ENCODE measurements around the gene IQGAP1. TPM values are rescaled to one million over a fixed set of nuclear protein-coding genes. Genes with fewer than 3 reads are reported as not detected.

IQGAP1 gene
- total RNA-seq, 1 experiment from 2014 or later, result 264 TPM

DNA sequence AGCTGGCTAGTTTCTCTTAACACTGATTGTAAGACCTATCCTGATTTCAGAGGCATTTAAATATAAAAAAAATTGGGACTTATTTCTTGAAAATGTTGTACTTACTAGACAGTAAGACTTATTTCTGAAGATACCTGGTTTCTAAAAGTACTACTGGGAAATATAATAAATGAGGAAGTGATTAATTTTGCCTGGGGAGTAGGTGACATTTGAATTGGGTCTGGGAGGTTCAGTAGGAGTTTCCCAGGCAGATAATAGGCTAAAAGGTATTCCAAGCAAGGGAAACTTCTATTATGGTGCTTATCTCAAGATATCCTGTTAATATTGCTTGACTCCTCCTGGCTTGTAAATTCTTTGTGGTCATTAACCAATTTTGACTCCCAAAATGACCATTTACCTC is 6.5 kb upstream of the IQGAP1 start:
- no peak for DNase-seq (ENCODE audit: unreplicated experiment)
- Mint-ChIP-seq H3K36me3 (ENCODE audit: insufficient read depth, unreplicated experiment) (no peaks in the 10 kb centered on the region), H3K9me3 (ENCODE audit: unreplicated experiment) (no peaks in the 10 kb centered on the region), H3K4me1 (ENCODE audit: insufficient read depth, unreplicated experiment) (peaks cover 11% of the 10 kb centered on the region), H3K27me3 (ENCODE audit: insufficient read depth, unreplicated experiment) (no peaks in the 10 kb centered on the region), H3K27ac (ENCODE audit: low read depth, unreplicated experiment) (no peak overlapping the region), H3K4me3 (ENCODE audit: unreplicated experiment) (no peak overlapping the region)
- BruUV-seq (replicated peaks), result no TSS peak
- CTCF ChIA-PET, result interaction anchor here (0.6 to 1.2 kb wide), 2 partner anchors 19 to 86 kb away, joined by 3 read pairs; no protein-coding TSS in a partner anchor
- POLR2A ChIA-PET, result interaction anchor here (0.7 to 2.3 kb wide), 3 partner anchors 8 to 18 kb away, joined by 3 to 11 read pairs (median 5); no protein-coding TSS in a partner anchor
- intact Hi-C loops (cut with micrococcal nuclease), result no loop called here
- no peak for TF ChIP-seq CTCF (IDR thresholded peaks at IDR 0.05; ENCODE audit: unreplicated experiment)

DNA sequence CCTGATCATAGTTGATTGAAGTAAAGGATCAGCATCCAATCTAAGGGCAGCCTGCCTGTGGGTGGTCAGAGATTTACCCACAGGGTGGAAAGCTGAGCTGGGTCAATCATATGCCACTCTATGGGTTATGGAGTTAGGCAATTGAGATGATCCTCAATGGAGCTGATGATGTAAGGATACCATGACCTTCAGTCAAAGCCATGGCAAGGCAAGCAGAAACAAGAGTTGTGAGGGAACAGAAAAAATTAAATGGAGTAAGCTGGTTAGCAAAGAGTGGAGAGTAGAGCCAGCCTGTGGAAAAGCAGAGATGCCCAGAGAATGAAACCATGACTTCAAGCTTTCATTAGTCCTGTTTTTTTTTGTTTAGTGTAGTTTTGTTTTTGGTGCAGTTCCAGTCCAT is 5.7 kb upstream of the IQGAP1 start:
- TF ChIP-seq CTCF (IDR thresholded peaks at IDR 0.05; ENCODE audit: unreplicated experiment), result no peak
- POLR2A ChIA-PET, result interaction anchor here (0.6 to 2.3 kb wide), 5 partner anchors 9 to 43 kb away, joined by 3 to 11 read pairs (median 3); no protein-coding TSS in a partner anchor
- no TSS peak for BruUV-seq (replicated peaks)
- no peak for DNase-seq (ENCODE audit: unreplicated experiment)
- no peaks in the 10 kb centered on the region for H3K9me3 Mint-ChIP-seq (ENCODE audit: unreplicated experiment)
- H3K36me3 Mint-ChIP-seq (ENCODE audit: insufficient read depth, unreplicated experiment), result no peaks in the 10 kb centered on the region
- peaks cover 13% of the 10 kb centered on the region for H3K4me1 Mint-ChIP-seq (ENCODE audit: insufficient read depth, unreplicated experiment)
- CTCF ChIA-PET, result interaction anchor here (0.9 to 1.2 kb wide), 2 partner anchors 62 to 85 kb away, joined by 3 read pairs; no protein-coding TSS in a partner anchor
- H3K27ac Mint-ChIP-seq (ENCODE audit: low read depth, unreplicated experiment), result no peak overlapping the region
- intact Hi-C loops (cut with micrococcal nuclease), result no loop called here
- no peaks in the 10 kb centered on the region for H3K27me3 Mint-ChIP-seq (ENCODE audit: insufficient read depth, unreplicated experiment)
- no peak overlapping the region for H3K4me3 Mint-ChIP-seq (ENCODE audit: unreplicated experiment)

DNA sequence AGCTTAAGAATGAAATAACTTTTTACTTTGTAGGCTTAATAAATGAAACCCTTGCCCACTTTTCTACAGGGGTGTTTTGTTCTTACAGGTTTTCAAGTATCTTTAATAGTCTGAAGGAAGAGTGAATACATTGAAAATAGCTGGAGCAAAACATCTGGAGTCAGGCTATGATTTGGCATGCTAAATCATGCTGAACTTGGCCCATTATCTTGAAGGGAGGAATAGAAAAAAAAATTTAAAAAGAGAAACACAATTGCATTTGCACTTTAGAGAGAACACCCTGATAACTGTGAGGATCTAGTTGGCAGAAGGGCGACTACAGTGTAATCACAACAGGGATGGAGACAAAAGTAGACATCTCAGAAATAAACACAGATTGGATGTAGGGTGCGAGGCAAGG is 1.8 kb upstream of the IQGAP1 start:
- POLR2A ChIA-PET, result interaction anchor here (1.1 to 1.3 kb wide), 2 partner anchors 14 to 23 kb away, joined by 3 read pairs; no protein-coding TSS in a partner anchor
- BruUV-seq (replicated peaks), result no TSS peak
- H3K27ac Mint-ChIP-seq (ENCODE audit: low read depth, unreplicated experiment), result peak overlapping the region; percentile 61

More for the DNA sequence above, 1.8 kb upstream of the IQGAP1 start:
- TF ChIP-seq CTCF (IDR thresholded peaks at IDR 0.05; ENCODE audit: unreplicated experiment), result no peak
- H3K4me1 Mint-ChIP-seq (ENCODE audit: insufficient read depth, unreplicated experiment), result peaks cover 36% of the 10 kb centered on the region
- no peak for DNase-seq (ENCODE audit: unreplicated experiment)
- peak overlapping the region; percentile 29 for H3K4me3 Mint-ChIP-seq (ENCODE audit: unreplicated experiment)
- H3K9me3 Mint-ChIP-seq (ENCODE audit: unreplicated experiment), result no peaks in the 10 kb centered on the region
- CTCF ChIA-PET, result interaction anchor here (0.6 to 1.6 kb wide), 4 partner anchors 18 to 108 kb away, joined by 3 to 4 read pairs (median 3); no protein-coding TSS in a partner anchor
- intact Hi-C loops (cut with micrococcal nuclease), result loop anchor here (5.0 kb wide), 1 partner anchor 46 kb away; no protein-coding TSS in a partner anchor
- H3K27me3 Mint-ChIP-seq (ENCODE audit: insufficient read depth, unreplicated experiment), result no peaks in the 10 kb centered on the region
- H3K36me3 Mint-ChIP-seq (ENCODE audit: insufficient read depth, unreplicated experiment), result peaks cover 14% of the 10 kb centered on the region

Measured in MCF 10A (cell line).